Islet of Langerhans (tissue), 1 donor: Measurements from ENCODE around the gene DDX25.
"Not testable (repeated sequence)": the region's sequence is repeated elsewhere in the genome, so short reads cannot be mapped to it uniquely, and the experiment has no call there.

Experiments
- FAIRE-seq: peaks from one replicate; lab custom pipeline; 2011; peaks lifted over from hg19 to GRCh38; lab: Jason Lieb, UNC

The DDX25 gene

GRCh38 chr11:125903711-125904659 lies at the start of gene DDX25:
DDX25 (plus strand) TSS chr11:125904508; CDS start chr11:125904518, 10 bp downstream.
- FAIRE-seq, result peak; percentile 87

GRCh38 chr11:125857670-125858069 lies 46.6 kb upstream of the DDX25 start:
- not testable (repeated sequence) for FAIRE-seq

GRCh38 chr11:125862786-125863185 lies 41.5 kb upstream of the DDX25 start:
- FAIRE-seq, result not testable (repeated sequence)

- not testable (repeated sequence) for FAIRE-seq
These were observed 39.0 kb upstream of the DDX25 start for GRCh38 chr11:125865354-125865753.

GRCh38 chr11:125869521-125869920 lies 34.8 kb upstream of the DDX25 start:
- FAIRE-seq, result no peak

- FAIRE-seq, result no peak
These were observed 32.7 kb upstream of the DDX25 start for GRCh38 chr11:125871391-125872137.

- FAIRE-seq, result no peak
These were observed 32.2 kb upstream of the DDX25 start for GRCh38 chr11:125872138-125872491.

- no peak for FAIRE-seq
These were observed 30.3 kb upstream of the DDX25 start for GRCh38 chr11:125873881-125874555.

GRCh38 chr11:125874556-125875124 lies 29.7 kb upstream of the DDX25 start:
- peak; percentile 86 for FAIRE-seq

GRCh38 chr11:125881291-125881690 lies 23.0 kb upstream of the DDX25 start:
- no peak for FAIRE-seq

GRCh38 chr11:125883375-125883774 lies 20.9 kb upstream of the DDX25 start:
- no peak for FAIRE-seq

GRCh38 chr11:125886997-125887372 lies 17.3 kb upstream of the DDX25 start:
- FAIRE-seq, result no peak

GRCh38 chr11:125887373-125888324 lies 16.7 kb upstream of the DDX25 start, which contains the start of gene HYLS1:
HYLS1 (plus strand) TSS chr11:125887668; CDS start chr11:125899369, 11,701 bp downstream.
- FAIRE-seq, result no peak

- FAIRE-seq, result no peak
These were observed 13.7 kb upstream of the DDX25 start for GRCh38 chr11:125890447-125891100.

GRCh38 chr11:125892071-125892470 lies 12.2 kb upstream of the DDX25 start:
- FAIRE-seq, result no peak

- no peak for FAIRE-seq
These were observed 11.3 kb upstream of the DDX25 start for GRCh38 chr11:125892994-125893393.

GRCh38 chr11:125901872-125902271 lies 2.4 kb upstream of the DDX25 start:
- FAIRE-seq, result no peak

- no peak for FAIRE-seq
These were observed 1.9 kb upstream of the DDX25 start for GRCh38 chr11:125902277-125902926.

- FAIRE-seq, result peak; percentile 96
These were observed 1.2 kb upstream of the DDX25 start, which contains the start of gene PUS3 for GRCh38 chr11:125902927-125903710. PUS3 (minus strand) TSS chr11:125903206; CDS start chr11:125896284, 6,922 bp downstream.
